MG63 (cell line): ENCODE data around the gene SUPT4H1. TPM values are rescaled to one million over a fixed set of nuclear protein-coding genes. Genes with fewer than 3 reads are reported as not detected.

Source experiments
- total RNA-seq: library from RNA; depleted of rRNA; stranded (reverse); fragments of >200 nt; shearing (Covaris generic); gene quantifications from 2 replicates; pipeline ENCODE4 v1.2.3, GENCODE V29; 2014; ENCODE audit warnings: low replicate concordance; rRNA removed

Gene SUPT4H1
- total RNA-seq, 1 experiment from 2014 or later: 97.2 TPM

Other genes starting within 250 kb of the SUPT4H1 start
- not detected in 2 replicates for gene OR4D1, start 203.8 kb downstream of the SUPT4H1 start, total RNA-seq
- gene OR4D2, start 185.2 kb downstream of the SUPT4H1 start, total RNA-seq: not detected in 2 replicates
- not detected in 2 replicates for gene EPX, start 159.5 kb downstream of the SUPT4H1 start, total RNA-seq
- gene MKS1, start 132.9 kb downstream of the SUPT4H1 start, total RNA-seq: 16.8 and 27.4 TPM in 2 replicates
- not detected in 2 replicates for gene LPO, start 113.6 kb downstream of the SUPT4H1 start, total RNA-seq
- not detected in 2 replicates for gene MPO, start 71.3 kb downstream of the SUPT4H1 start, total RNA-seq
- gene TSPOAP1, start 23.4 kb downstream of the SUPT4H1 start, total RNA-seq: 7.0 and 31.1 TPM in 2 replicates
- not detected in 2 replicates for gene RNF43, start 65.3 kb upstream of the SUPT4H1 start, total RNA-seq
- gene HSF5, start 136.2 kb upstream of the SUPT4H1 start, total RNA-seq: not detected in 2 replicates
- 17.6 and 26.4 TPM in 2 replicates for gene MTMR4, start 162.4 kb upstream of the SUPT4H1 start, total RNA-seq